ENCODE measurements around the gene LPCAT4. TPM values are rescaled to one million over a fixed set of nuclear protein-coding genes. Genes with fewer than 3 reads are reported as not detected.

LPCAT4 gene
- total and polyA plus RNA-seq, 2 of the 8 experiments (the other 6 are each of a cell fraction or from before 2014, with no cell fraction given) = 69.3 to 109 TPM

- no peak overlapping the region for H2BK20ac ChIP-seq (ENCODE audit: low read length)
- H2BK5ac ChIP-seq (ENCODE audit: low read depth, low read length) = no peak overlapping the region
- H3K79me1 ChIP-seq (ENCODE audit: low read depth, low read length) = 0 out of 2 replicates have a peak, but pooled peaks cover 2% of the 10 kb centered on the region
- H3K4me2 ChIP-seq (ENCODE audit: insufficient read depth in 1 of 2, low read depth in 2 of 2, low read length in 2 of 2) = no peak overlapping the region
- no peak overlapping the region for H3K4ac ChIP-seq (replicated peaks; ENCODE audit: insufficient read length, low read depth, low read length)
- H2AFZ ChIP-seq (ENCODE audit: low read length) = no peak overlapping the region
- H3K14ac ChIP-seq (ENCODE audit: insufficient read length) = no peak overlapping the region
- no peak overlapping the region for H3K56ac ChIP-seq (replicated peaks; ENCODE audit: insufficient read length, low read depth, low read length)
- ChIA-PET CTCF (ENCODE audit: partially characterized antibody) (interaction anchor here (1.0 to 2.4 kb wide), 9 partner anchors 9 to 262 kb away, joined by 3 to 29 read pairs (median 4); partner anchors contain the start of genes LPCAT4, NOP10 and NUTM1), POLR2A (ENCODE audit: partially characterized antibody) (interaction anchor here (1.0 to 3.6 kb wide), 4 partner anchors 8 to 21 kb away, joined by 3 to 18 read pairs (median 4); partner anchors contain the start of genes LPCAT4 and SLC12A6)
- H3K9me3 ChIP-seq (ENCODE audit: insufficient read depth in 2 of 2, low read depth in 1 of 2, low read length in 1 of 2) = no peaks in the 10 kb centered on the region
- H3K23me2 ChIP-seq (ENCODE audit: low read depth, low read length) = no peaks in the 10 kb centered on the region
- H3K27ac ChIP-seq (ENCODE audit: low read depth, low read length) = no peak overlapping the region
- no peaks in the 10 kb centered on the region for H3K27me3 ChIP-seq (replicated peaks in 1 of 4; ENCODE audit: control insufficient read depth in 3 of 4, extremely low read depth in 1 of 4, insufficient read depth in 3 of 4, low read length in 3 of 4)
- no peak overlapping the region for H3K4me3 ChIP-seq (ENCODE audit: extremely low read depth in 1 of 4, insufficient read depth in 2 of 4, low read depth in 3 of 4, low read length in 4 of 4)
- peaks cover 3 to 7% of the 10 kb centered on the region in 2 experiments for H4K20me1 ChIP-seq (replicated peaks in 1 of 2; ENCODE audit: control insufficient read depth in 1 of 2, insufficient read depth in 2 of 2, low read length in 2 of 2)
- peaks cover 7 to 47% (median 36%) of the 10 kb centered on the region in 4 experiments for H3K36me3 ChIP-seq (ENCODE audit: control insufficient read depth in 2 of 4, insufficient read depth in 4 of 4, low read length in 3 of 4)
- peaks cover 0 to 3% (median 0%) of the 10 kb centered on the region in 4 experiments; a peak in 1 of 7 replicates for H3K4me1 ChIP-seq (replicated peaks in 1 of 4; ENCODE audit: control insufficient read depth in 3 of 4, insufficient read depth in 4 of 4, low read length in 3 of 4)
- H4K91ac ChIP-seq (replicated peaks; ENCODE audit: insufficient read length, low read length) = no peak overlapping the region
- H3K79me2 ChIP-seq (ENCODE audit: control insufficient read depth in 1 of 2, insufficient read depth in 2 of 2, low read length in 2 of 2) = no peaks in the 10 kb centered on the region; a peak in 1 of 4 replicates
- no peak overlapping the region for H3K23ac ChIP-seq (ENCODE audit: insufficient read length)
- TF ChIP-seq RAD21 (IDR thresholded peaks at IDR 0.05 in 1 of 2, conservative IDR thresholded peaks at IDR 0.05 in 1 of 2; ENCODE audit: low read depth in 2 of 2, low read length in 2 of 2) = no peak
- no peak for TF ChIP-seq RBBP5 (IDR thresholded peaks at IDR 0.05; ENCODE audit: borderline replicate concordance, low read depth, low read length)
- no peak for TF ChIP-seq JUN (IDR thresholded peaks at IDR 0.05; ENCODE audit: low read depth, low read length)
- no peak for TF ChIP-seq SIRT6 (IDR thresholded peaks at IDR 0.05; ENCODE audit: low read length)
- no peak for TF ChIP-seq KDM5A (IDR thresholded peaks at IDR 0.05; ENCODE audit: low read length)
- no peak for TF ChIP-seq BCL11A (IDR thresholded peaks at IDR 0.05; ENCODE audit: low read depth in 2 of 2, low read length in 2 of 2)
- no peak for TF ChIP-seq FOSL1 (IDR thresholded peaks at IDR 0.05; ENCODE audit: insufficient read depth, low read depth, low read length)
- TF ChIP-seq TBP (IDR thresholded peaks at IDR 0.05; ENCODE audit: low read depth, low read length) = no peak
- no peak for DNase-seq (ENCODE audit: low read depth in 1 of 2, low spot score in 2 of 2)
- 91% methylated on average over 4 of the region's 4 CpGs; no CpG with 5 or more reads in 1 of the 2 experiments for whole genome bisulfite sequencing, 2 experiments (ENCODE audit: extremely low coverage in 1 of 2, insufficient coverage in 1 of 2, insufficient read length in 1 of 2, insufficient replicate concordance in 2 of 2, low coverage in 1 of 2, low lambda C conversion rate in 2 of 2, missing lambda C conversion rate in 1 of 2)
- no peak overlapping the region for H2BK15ac ChIP-seq (ENCODE audit: low read length)
- no peak overlapping the region for H2BK120ac ChIP-seq (replicated peaks; ENCODE audit: low read depth, low read length)
- no peak overlapping the region for H2BK12ac ChIP-seq (ENCODE audit: low read depth, low read length)
- no peak overlapping the region for H4K8ac ChIP-seq (ENCODE audit: extremely low read depth, insufficient read depth, low read length)
- no peak overlapping the region for H2AK5ac ChIP-seq (ENCODE audit: low read depth, low read length)
- H3K9ac ChIP-seq (replicated peaks in 1 of 4; ENCODE audit: extremely low read depth in 1 of 4, low read depth in 3 of 4, low read length in 3 of 4) = no peak overlapping the region
- no peak for FAIRE-seq
- H3K18ac ChIP-seq (ENCODE audit: extremely low read depth, low read length) = no peak overlapping the region
- H4K5ac ChIP-seq (ENCODE audit: insufficient read length, low read depth, low read length) = no peak overlapping the region
Measured at GRCh38 chr15:34358948-34359347, 8.0 kb downstream of the LPCAT4 start.

Data from H1 (cell line).